H1 (cell line): Measurements from ENCODE around the gene OR7G2.

Experiments
- ASH2L ChIP-seq: fragments of 200-600, 300-600 bp; sonication (generic); IDR thresholded peaks from one replicate; pipeline ENCODE4 v1.7.1; 2017; ENCODE audit warnings: low read length
- BACH1 ChIP-seq: IDR thresholded peaks from 2 replicates; pipeline ENCODE4 v1.6.1; 2012; ENCODE audit warnings: low read length, improper control_type of control experiment
- CBX8 ChIP-seq: fragments of 300-800, 300-1000 bp; sonication (generic); IDR thresholded peaks from 2 replicates; pipeline ENCODE4 v1.7.1; 2016; ENCODE audit warnings: low read depth, low read length, borderline replicate concordance
- EZH2 ChIP-seq: fragments of 200-600 bp; sonication (generic); IDR thresholded peaks from 2 replicates; pipeline ENCODE4 v1.7.1; 2012; ENCODE audit warnings: low read depth, mild to moderate bottlenecking, moderate library complexity, low read length, inconsistent platforms; ENCODE audit not compliant: severe bottlenecking
- HDAC6 ChIP-seq: IDR thresholded peaks from one replicate; pipeline ENCODE4 v1.7.1; 2012; ENCODE audit warnings: low read depth, mild to moderate bottlenecking, inconsistent platforms, low read length, moderate library complexity
- POLR2A ChIP-seq, 2 experiments: IDR thresholded peaks; 1 replicate in 1 of 2; 2 replicates in 1 of 2; pipeline ENCODE4 v1.6.1; 2011; ENCODE audit warnings: low read depth in 2 of 2, low read length in 2 of 2, mild to moderate bottlenecking in 2 of 2; ENCODE audit errors: control extremely low read depth in 1 of 2
- SIN3A ChIP-seq, 2 experiments: IDR thresholded peaks in 1 of 2; conservative IDR thresholded peaks in 1 of 2; 2 replicates each; pipeline ENCODE4 v1.6.1; 2011 to 2012; ENCODE audit warnings: low read length in 2 of 2, improper control_type of control experiment in 1 of 2, low read depth in 1 of 2, mild to moderate bottlenecking in 1 of 2
- SUZ12 ChIP-seq: fragments of 200-600 bp; sonication (generic); IDR thresholded peaks from 2 replicates; pipeline ENCODE4 v1.6.1; 2012; ENCODE audit warnings: mild to moderate bottlenecking, inconsistent platforms, low read length, moderate library complexity, mixed read lengths
- TAF1 ChIP-seq: IDR thresholded peaks from 2 replicates; pipeline ENCODE4 v1.6.1; 2011; ENCODE audit warnings: mild to moderate bottlenecking, low read depth, low read length
- ZNF274 ChIP-seq: IDR thresholded peaks from 2 replicates; pipeline ENCODE4 v1.7.0; 2012; ENCODE audit warnings: low read length, borderline replicate concordance; ENCODE audit errors: extremely low read depth
- TF ChIP-seq, protein P1 (sequence below), 3 experiments: IDR thresholded peaks; 1 replicate in 2 of 3; 2 replicates in 1 of 3; pipeline versions ENCODE4 v1.5.1 to v1.6.1; 2011; ENCODE audit warnings: low read length in 3 of 3, mild to moderate bottlenecking in 3 of 3, inconsistent platforms in 2 of 3, low read depth in 1 of 3, moderate library complexity in 1 of 3; ENCODE audit not compliant: insufficient read depth in 1 of 3; ENCODE audit errors: control extremely low read depth in 1 of 3
- TF ChIP-seq, protein P2 (sequence below): IDR thresholded peaks from 2 replicates; pipeline ENCODE4 v1.6.1; 2011; ENCODE audit warnings: low read length, improper control_type of control experiment

- TF ChIP-seq ASH2L = no peak
- no peak for TF ChIP-seq EZH2
- no peak for TF ChIP-seq TAF1
- no peak for TF ChIP-seq POLR2A (IDR thresholded peaks at IDR 0.05; ENCODE audit: control extremely low read depth in 1 of 2, low read depth in 2 of 2, low read length in 2 of 2)
- TF ChIP-seq ZNF274 = no peak
- no peak for TF ChIP-seq SIN3A (conservative IDR thresholded peaks at IDR 0.05 in 1 of 2, IDR thresholded peaks at IDR 0.05 in 1 of 2; ENCODE audit: low read depth in 1 of 2, low read length in 2 of 2)
- TF ChIP-seq, protein P1, sequence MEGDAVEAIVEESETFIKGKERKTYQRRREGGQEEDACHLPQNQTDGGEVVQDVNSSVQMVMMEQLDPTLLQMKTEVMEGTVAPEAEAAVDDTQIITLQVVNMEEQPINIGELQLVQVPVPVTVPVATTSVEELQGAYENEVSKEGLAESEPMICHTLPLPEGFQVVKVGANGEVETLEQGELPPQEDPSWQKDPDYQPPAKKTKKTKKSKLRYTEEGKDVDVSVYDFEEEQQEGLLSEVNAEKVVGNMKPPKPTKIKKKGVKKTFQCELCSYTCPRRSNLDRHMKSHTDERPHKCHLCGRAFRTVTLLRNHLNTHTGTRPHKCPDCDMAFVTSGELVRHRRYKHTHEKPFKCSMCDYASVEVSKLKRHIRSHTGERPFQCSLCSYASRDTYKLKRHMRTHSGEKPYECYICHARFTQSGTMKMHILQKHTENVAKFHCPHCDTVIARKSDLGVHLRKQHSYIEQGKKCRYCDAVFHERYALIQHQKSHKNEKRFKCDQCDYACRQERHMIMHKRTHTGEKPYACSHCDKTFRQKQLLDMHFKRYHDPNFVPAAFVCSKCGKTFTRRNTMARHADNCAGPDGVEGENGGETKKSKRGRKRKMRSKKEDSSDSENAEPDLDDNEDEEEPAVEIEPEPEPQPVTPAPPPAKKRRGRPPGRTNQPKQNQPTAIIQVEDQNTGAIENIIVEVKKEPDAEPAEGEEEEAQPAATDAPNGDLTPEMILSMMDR (IDR thresholded peaks at IDR 0.05; ENCODE audit: control extremely low read depth in 1 of 3, insufficient read depth in 1 of 3, low read depth in 1 of 3, low read length in 3 of 3) = no peak
- no peak for TF ChIP-seq HDAC6
- no peak for TF ChIP-seq BACH1
- TF ChIP-seq, protein P2, sequence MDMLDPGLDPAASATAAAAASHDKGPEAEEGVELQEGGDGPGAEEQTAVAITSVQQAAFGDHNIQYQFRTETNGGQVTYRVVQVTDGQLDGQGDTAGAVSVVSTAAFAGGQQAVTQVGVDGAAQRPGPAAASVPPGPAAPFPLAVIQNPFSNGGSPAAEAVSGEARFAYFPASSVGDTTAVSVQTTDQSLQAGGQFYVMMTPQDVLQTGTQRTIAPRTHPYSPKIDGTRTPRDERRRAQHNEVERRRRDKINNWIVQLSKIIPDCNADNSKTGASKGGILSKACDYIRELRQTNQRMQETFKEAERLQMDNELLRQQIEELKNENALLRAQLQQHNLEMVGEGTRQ = no peak
- no peak for TF ChIP-seq CBX8
- TF ChIP-seq SUZ12 = no peak
Observed at GRCh38 chr19:9073806-9074205, 33.5 kb downstream of the OR7G2 start.
